LHCN-M2 (cell line): Measurements from ENCODE around the gene PCDH9. TPM values are rescaled to one million over a fixed set of nuclear protein-coding genes. Genes with fewer than 3 reads are reported as not detected.

ENCODE experiments used
- DNase-seq: peaks from one replicate; pipeline ENCODE4 v3.0.0-alpha.2; 2012; ENCODE audit warnings: low read depth
- polyA plus RNA-seq: library from polyadenylated mRNA; unstranded; fragments of >200 nt; gene quantifications from one replicate; pipeline ENCODE4 v1.2.1, GENCODE V29; 2012; ENCODE audit warnings: missing spikeins
- total RNA-seq: library from RNA; depleted of rRNA; stranded (reverse); fragments of >200 nt; gene quantifications from 2 replicates; pipeline ENCODE4 v1.2.3, GENCODE V29; 2014; rRNA removed

The PCDH9 gene, protein sequence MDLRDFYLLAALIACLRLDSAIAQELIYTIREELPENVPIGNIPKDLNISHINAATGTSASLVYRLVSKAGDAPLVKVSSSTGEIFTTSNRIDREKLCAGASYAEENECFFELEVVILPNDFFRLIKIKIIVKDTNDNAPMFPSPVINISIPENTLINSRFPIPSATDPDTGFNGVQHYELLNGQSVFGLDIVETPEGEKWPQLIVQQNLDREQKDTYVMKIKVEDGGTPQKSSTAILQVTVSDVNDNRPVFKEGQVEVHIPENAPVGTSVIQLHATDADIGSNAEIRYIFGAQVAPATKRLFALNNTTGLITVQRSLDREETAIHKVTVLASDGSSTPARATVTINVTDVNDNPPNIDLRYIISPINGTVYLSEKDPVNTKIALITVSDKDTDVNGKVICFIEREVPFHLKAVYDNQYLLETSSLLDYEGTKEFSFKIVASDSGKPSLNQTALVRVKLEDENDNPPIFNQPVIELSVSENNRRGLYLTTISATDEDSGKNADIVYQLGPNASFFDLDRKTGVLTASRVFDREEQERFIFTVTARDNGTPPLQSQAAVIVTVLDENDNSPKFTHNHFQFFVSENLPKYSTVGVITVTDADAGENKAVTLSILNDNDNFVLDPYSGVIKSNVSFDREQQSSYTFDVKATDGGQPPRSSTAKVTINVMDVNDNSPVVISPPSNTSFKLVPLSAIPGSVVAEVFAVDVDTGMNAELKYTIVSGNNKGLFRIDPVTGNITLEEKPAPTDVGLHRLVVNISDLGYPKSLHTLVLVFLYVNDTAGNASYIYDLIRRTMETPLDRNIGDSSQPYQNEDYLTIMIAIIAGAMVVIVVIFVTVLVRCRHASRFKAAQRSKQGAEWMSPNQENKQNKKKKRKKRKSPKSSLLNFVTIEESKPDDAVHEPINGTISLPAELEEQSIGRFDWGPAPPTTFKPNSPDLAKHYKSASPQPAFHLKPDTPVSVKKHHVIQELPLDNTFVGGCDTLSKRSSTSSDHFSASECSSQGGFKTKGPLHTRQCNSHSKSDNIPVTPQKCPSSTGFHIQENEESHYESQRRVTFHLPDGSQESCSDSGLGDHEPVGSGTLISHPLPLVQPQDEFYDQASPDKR (N-terminal part only)
- total RNA-seq, result 86.5 and 90.6 TPM in 2 replicates
- polyA plus RNA-seq, result 11.8 TPM

- DNase-seq, result peak; percentile 20
Observed at GRCh38 chr13:67229481-67230403, at the start of gene PCDH9. PCDH9 (minus strand) TSS chr13:67230336; CDS start chr13:67228440, 1,896 bp downstream.

GRCh38 chr13:67278235-67278634, 48.1 kb upstream of the PCDH9 start:
- peak; percentile 85 for DNase-seq

DNA sequence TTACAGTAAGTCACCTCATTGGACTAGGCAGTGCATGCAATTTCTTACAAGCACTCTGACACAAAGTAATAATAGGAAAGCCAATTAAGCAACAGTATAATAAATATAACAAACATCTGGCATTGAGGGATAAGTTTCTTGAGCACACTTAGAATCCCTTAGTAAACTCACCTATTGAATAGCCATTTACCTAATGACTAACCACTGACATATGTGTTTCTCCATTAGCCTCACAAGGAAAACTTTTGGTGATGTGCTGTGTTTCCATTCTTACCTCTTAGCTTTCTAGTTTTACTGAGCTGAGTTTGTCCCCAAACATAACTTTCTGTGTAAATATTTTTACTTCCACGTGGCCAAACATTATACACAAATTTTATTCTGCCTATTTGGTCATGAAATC, 47.4 kb upstream of the PCDH9 start:
- DNase-seq, result no peak

- no peak for DNase-seq
Observed at GRCh38 chr13:67275351-67275960, 45.3 kb upstream of the PCDH9 start.

DNA sequence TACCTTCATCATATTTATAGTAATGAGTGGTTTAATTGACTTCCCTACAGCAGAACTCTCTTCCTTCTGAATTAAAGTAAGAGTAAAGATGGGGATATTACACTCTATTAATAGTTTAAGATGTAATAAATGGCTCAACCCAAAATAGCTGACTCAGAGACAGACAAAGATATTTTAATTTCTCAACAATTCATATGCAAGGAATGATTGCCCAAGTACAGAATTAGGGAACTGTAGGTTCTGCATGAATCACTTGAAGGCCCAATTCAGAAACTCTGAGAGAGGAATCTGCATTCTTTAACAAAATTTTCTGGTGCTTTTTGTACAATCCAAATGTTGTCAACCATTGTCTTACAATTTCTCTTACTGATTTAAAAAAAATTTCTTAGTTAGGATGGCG, 42.9 kb upstream of the PCDH9 start:
- DNase-seq, result peak; percentile 30

- DNase-seq, result no peak
Observed at GRCh38 chr13:67267136-67267535, 37.0 kb upstream of the PCDH9 start.

DNA sequence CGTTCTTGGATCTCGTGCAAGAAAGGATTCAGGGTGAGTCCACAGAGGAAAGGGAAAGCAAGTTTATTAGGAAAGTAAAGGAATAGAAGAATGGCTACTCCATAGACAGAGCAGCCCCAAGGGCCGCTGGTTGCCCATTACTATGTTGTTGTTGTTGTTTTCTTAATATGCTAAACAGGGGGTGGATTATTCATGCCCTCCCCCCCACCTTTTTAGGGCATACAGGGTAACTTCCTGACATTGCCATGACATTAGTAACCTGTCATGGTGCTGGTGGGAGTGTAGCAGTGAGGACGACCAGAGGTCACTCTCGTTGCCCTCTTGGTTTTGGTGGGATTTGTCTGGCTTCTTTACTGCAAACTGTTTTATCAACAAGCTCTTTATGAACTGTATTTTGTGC, 29.1 kb upstream of the PCDH9 start:
- no peak for DNase-seq

- DNase-seq, result peak; percentile 89
Observed at GRCh38 chr13:67258482-67258881, 28.3 kb upstream of the PCDH9 start.

DNA sequence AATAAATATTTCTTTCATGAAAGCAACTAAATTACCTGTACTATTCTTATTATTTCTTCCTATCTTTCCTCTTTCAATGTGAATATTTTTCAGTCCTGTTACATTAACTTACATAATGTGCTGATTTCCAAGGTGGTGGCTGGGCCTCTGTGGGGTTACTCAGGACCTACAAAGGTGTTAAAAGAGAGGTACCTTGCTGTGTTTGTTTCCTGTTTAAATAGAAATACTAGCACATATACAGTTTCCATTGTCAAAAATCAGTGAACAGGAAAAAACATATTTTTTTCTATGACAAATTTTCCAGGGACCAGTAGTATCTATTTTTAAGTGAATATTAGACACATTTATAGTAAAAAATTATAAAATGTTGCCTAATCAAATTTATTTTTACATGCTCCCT, 8.7 kb upstream of the PCDH9 start:
- DNase-seq, result no peak

DNA sequence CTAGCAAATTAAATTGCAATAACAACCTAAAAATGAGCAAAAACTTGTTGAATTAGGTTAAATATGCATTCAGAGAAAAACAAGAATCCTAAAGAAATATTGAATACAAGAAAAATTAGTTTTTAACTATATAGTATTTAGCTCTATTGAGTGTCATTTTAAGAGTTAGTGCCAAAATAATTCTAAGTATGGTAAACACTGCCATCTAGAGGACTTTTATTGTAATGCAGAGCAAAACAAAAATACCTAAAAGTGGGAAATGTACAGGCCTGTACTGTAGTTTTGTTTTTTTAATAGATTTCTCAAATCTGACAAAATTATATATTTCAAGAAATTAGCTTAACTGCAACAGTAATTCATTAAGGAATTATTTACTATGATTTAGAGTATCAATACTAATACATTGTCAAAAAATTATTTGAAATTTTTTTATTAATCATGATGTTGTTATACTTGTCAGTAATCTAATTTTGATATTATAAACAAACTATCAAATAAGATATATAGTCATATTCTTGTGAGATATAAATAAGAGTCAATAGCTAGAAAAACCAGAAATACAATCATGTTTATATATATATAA, 8.2 kb upstream of the PCDH9 start:
- DNase-seq, result peak; percentile 56

- DNase-seq, result no peak
Observed at GRCh38 chr13:67235265-67235664, 5.1 kb upstream of the PCDH9 start.

GRCh38 chr13:67232384-67232783, 2.2 kb upstream of the PCDH9 start:
- DNase-seq, result no peak

- DNase-seq, result no peak
Observed at GRCh38 chr13:67231289-67232000, 1.3 kb upstream of the PCDH9 start.

DNA sequence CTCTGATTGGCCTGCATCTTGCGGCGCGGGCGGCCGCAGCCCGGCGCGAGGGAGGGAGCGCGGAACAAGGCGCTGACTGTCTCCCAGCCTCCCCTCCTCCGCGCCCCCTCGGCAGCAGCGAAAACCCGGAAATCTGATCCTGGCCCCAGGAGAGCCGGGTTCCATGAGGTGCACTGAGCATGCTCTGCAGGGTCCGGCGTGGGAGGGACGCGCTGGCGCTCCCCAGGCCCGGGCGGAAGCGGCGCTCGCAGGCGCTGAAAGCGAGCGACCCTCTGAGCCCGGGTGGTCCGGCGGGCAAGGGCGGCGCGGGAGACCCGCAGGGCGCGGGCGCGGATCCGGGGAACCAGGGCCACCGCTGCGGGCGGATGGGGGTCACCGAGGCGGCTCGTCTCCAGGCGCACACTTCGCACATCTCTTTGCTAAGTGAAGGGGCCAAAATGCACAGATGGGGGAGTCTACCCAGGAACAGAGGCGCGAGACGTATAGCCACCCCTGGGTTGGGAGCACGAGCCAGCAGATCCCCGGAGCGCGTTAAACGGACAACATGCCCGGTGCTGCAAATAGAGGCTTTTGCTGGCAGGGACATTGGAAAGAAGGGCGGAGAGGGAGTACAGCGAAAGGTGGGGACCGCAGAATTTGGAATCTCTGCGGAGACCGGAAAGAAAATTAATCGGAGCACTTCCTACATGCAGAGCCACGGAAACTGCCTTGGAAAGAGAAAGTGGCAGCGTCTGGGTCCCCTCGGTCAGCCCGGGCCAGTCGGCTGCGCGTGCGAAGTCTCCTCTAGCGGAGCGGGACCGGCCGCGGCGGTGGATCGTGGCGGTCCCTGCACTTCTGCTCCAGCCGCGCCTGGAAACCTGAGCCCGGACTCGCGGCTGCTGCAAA, 510 bp upstream of the PCDH9 start:
- DNase-seq, result peak; percentile 98

DNA sequence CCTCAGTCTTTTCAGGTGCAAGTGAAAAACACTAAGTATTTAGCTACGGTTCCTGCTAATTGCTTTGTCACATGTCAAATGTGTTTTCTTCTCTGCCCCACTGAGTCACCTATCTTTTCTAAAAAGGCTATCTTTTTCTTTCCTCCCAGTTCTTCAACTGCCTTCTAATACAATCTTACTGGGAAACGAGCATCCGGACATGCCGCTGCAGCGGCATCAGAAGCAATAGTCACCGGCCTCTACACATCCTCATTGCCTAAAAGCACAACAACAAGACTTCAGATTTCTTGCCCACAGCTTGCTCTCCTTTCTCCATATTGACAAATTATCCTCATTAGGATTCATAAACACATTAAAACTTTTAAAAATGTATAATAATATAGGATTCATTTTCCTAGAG, 1.2 kb downstream of the PCDH9 start:
- peak; percentile 29 for DNase-seq

GRCh38 chr13:67228031-67228430, 2.1 kb downstream of the PCDH9 start:
- no peak for DNase-seq

DNA sequence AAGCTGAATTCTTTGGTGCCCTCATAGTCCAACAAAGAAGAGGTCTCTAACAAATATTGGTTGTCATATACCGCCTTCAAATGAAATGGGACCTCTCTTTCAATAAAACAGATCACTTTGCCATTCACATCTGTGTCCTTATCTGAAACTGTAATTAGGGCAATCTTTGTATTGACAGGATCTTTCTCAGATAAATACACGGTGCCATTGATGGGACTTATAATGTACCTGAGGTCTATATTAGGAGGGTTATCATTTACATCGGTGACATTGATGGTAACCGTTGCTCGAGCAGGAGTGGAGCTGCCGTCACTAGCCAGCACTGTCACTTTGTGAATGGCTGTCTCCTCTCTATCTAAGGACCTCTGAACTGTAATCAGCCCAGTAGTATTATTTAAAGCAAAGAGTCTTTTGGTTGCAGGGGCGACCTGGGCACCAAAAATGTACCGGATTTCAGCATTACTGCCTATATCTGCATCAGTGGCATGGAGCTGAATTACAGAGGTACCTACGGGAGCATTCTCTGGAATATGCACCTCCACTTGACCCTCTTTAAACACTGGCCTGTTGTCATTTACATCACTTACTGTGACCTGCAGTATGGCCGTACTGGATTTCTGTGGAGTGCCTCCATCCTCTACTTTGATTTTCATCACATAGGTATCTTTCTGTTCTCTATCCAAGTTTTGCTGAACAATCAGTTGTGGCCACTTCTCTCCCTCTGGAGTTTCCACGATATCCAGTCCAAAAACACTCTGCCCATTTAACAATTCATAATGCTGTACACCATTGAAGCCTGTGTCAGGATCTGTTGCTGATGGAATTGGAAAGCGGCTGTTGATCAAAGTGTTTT, 2.8 kb downstream of the PCDH9 start:
- no peak for DNase-seq

GRCh38 chr13:67226696-67227095, 3.4 kb downstream of the PCDH9 start:
- no peak for DNase-seq
